Endothelial cell of umbilical vein (primary cell): ENCODE results near the gene CHST3.

ENCODE experiments used
- EZH2 ChIP-seq: IDR thresholded peaks from 2 replicates; pipeline ENCODE4 v1.6.1; 2012; ENCODE audit warnings: borderline replicate concordance, low read depth, mild to moderate bottlenecking, moderate library complexity, low read length, inconsistent platforms; ENCODE audit not compliant: severe bottlenecking
- FOS ChIP-seq: IDR thresholded peaks from 2 replicates; pipeline ENCODE4 v1.6.1; 2011; ENCODE audit warnings: mild to moderate bottlenecking, low read length, moderate library complexity, borderline replicate concordance; ENCODE audit not compliant: insufficient read depth
- GATA2 ChIP-seq: IDR thresholded peaks from 2 replicates; pipeline ENCODE4 v1.7.0; 2011; ENCODE audit warnings: low read depth, mild to moderate bottlenecking, moderate library complexity, mixed read lengths, low read length; ENCODE audit not compliant: insufficient read length, insufficient read depth
- JUN ChIP-seq: IDR thresholded peaks from 2 replicates; pipeline ENCODE4 v1.6.1; 2011; ENCODE audit warnings: borderline replicate concordance, low read depth; ENCODE audit not compliant: insufficient read length, insufficient read depth
- POLR2A ChIP-seq: IDR thresholded peaks from 2 replicates; pipeline ENCODE4 v1.6.1; 2012; ENCODE audit warnings: low read depth, mild to moderate bottlenecking, control low read depth, low read length
- POLR2AphosphoS5 ChIP-seq: IDR thresholded peaks from 2 replicates; pipeline ENCODE4 v1.6.1; 2012; ENCODE audit warnings: low read depth, mild to moderate bottlenecking, control low read depth, low read length, moderate library complexity; ENCODE audit not compliant: insufficient read depth
- TF ChIP-seq, protein P1 (sequence below), 2 donors: IDR thresholded peaks; 1 replicate in 1 of 2; 2 replicates in 1 of 2; pipeline ENCODE4 v1.5.1; 2011; ENCODE audit warnings: low read length in 2 of 2, mild to moderate bottlenecking in 2 of 2, moderate library complexity in 2 of 2, control low read depth in 1 of 2, inconsistent platforms in 1 of 2, low read depth in 1 of 2; ENCODE audit not compliant: insufficient read depth in 1 of 2; ENCODE audit errors: extremely low read depth in 1 of 2
- TF ChIP-seq, protein P2 (sequence below): IDR thresholded peaks from 2 replicates; pipeline ENCODE4 v1.6.1; 2011; ENCODE audit not compliant: insufficient read depth, insufficient read length

DNA sequence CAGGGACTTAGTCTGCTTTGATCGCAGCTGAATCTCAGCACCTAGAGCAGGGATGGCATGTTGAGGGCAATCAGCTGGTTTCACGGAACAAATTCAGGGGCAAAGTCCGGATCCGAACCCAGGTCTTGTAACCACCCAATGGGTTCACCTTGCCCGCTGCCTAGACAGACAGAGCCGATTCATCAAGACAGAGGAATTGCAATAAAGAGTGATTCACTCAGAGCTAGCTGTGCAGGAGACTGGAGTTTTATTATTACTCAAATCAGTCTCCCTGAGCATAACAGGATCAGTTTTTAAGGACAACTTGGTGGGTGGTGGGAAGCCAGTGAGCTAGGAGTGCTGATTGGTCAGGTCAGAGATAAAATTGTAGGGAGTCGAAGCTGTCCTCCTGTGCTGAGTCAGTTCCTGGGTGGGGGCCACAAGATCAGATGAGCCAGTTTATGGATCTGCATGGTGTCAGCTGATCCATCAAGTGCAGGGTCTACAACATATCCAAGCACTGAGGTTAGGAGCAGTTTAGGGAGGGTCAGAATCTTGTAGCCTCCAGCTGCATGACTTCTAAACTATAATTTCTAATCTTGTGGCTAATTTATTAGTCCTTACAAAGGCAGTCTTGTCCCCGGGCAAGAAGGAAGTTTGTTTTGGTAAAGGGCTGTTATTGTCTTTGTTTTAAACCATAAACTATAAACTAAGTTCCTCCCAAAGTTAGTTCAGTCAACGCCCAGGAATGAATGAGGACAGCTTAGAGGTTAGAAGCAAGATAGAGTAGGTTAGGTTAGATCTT lies 43.5 kb upstream of the CHST3 start:
- TF ChIP-seq, protein P1, sequence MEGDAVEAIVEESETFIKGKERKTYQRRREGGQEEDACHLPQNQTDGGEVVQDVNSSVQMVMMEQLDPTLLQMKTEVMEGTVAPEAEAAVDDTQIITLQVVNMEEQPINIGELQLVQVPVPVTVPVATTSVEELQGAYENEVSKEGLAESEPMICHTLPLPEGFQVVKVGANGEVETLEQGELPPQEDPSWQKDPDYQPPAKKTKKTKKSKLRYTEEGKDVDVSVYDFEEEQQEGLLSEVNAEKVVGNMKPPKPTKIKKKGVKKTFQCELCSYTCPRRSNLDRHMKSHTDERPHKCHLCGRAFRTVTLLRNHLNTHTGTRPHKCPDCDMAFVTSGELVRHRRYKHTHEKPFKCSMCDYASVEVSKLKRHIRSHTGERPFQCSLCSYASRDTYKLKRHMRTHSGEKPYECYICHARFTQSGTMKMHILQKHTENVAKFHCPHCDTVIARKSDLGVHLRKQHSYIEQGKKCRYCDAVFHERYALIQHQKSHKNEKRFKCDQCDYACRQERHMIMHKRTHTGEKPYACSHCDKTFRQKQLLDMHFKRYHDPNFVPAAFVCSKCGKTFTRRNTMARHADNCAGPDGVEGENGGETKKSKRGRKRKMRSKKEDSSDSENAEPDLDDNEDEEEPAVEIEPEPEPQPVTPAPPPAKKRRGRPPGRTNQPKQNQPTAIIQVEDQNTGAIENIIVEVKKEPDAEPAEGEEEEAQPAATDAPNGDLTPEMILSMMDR (IDR thresholded peaks at IDR 0.05; ENCODE audit: extremely low read depth in 1 of 2, insufficient read depth in 1 of 2, low read depth in 1 of 2, low read length in 2 of 2), result no peak
- TF ChIP-seq EZH2, result no peak
- TF ChIP-seq POLR2A, result no peak
- no peak for TF ChIP-seq POLR2AphosphoS5
- no peak for TF ChIP-seq GATA2
- TF ChIP-seq, protein P2, sequence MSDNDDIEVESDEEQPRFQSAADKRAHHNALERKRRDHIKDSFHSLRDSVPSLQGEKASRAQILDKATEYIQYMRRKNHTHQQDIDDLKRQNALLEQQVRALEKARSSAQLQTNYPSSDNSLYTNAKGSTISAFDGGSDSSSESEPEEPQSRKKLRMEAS, result no peak
- TF ChIP-seq FOS, result no peak
- no peak for TF ChIP-seq JUN
